Fibroblast of lung (primary cell): Measurements from ENCODE around the gene PJA1.

Source experiments
- EZH2 ChIP-seq: IDR thresholded peaks from 2 replicates; pipeline ENCODE4 v1.5.1; 2012; ENCODE audit warnings: low read length, control low read depth, mild to moderate bottlenecking; ENCODE audit errors: missing control alignments
- TF ChIP-seq, protein P1 (sequence below), 2 donors: IDR thresholded peaks in 1 of 2; conservative IDR thresholded peaks in 1 of 2; 1 replicate in 1 of 2; 2 replicates in 1 of 2; pipeline ENCODE4 v1.5.1; 2011 to 2012; ENCODE audit warnings: low read length in 2 of 2, control low read depth in 1 of 2, inconsistent platforms in 1 of 2, low read depth in 1 of 2, mild to moderate bottlenecking in 1 of 2

DNA sequence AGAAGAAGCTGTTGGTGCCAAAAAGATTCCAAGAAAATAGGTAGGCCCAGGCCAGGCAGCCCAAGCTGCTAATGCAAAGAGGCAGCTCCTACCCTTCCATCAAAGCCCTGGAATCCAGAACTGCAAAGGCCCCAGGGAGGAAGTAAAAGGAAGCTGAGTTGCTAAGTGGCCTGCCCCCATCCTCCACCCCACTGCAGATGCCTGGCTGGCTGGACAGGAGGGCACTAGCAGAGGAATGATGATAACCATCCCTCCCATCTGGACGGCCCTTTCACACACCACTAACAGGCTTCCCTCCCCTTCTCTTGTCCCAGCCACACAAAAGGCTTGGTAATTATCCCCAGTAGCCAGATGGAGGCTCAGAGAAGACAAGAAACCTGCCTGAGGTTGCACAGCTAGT is 32.4 kb upstream of the PJA1 start:
- TF ChIP-seq, protein P1, sequence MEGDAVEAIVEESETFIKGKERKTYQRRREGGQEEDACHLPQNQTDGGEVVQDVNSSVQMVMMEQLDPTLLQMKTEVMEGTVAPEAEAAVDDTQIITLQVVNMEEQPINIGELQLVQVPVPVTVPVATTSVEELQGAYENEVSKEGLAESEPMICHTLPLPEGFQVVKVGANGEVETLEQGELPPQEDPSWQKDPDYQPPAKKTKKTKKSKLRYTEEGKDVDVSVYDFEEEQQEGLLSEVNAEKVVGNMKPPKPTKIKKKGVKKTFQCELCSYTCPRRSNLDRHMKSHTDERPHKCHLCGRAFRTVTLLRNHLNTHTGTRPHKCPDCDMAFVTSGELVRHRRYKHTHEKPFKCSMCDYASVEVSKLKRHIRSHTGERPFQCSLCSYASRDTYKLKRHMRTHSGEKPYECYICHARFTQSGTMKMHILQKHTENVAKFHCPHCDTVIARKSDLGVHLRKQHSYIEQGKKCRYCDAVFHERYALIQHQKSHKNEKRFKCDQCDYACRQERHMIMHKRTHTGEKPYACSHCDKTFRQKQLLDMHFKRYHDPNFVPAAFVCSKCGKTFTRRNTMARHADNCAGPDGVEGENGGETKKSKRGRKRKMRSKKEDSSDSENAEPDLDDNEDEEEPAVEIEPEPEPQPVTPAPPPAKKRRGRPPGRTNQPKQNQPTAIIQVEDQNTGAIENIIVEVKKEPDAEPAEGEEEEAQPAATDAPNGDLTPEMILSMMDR (conservative IDR thresholded peaks at IDR 0.05 in 1 of 2, IDR thresholded peaks at IDR 0.05 in 1 of 2; ENCODE audit: low read depth in 1 of 2, low read length in 2 of 2): no peak
- no peak for TF ChIP-seq EZH2
